PC-3 (cell line): ENCODE data around the gene ENPP5. TPM values are rescaled to one million over a fixed set of nuclear protein-coding genes. Genes with fewer than 3 reads are reported as not detected.

Experiments
- ATAC-seq: fragments of 200-7000 bp; cut with Tn5 transposase; 2 replicates; pipeline ENCODE4 v1.9.1; 2020; ENCODE audit warnings: mild to moderate bottlenecking, moderate library complexity
- BruUV-seq: library from RNA; stranded (reverse); fragments of 400-500 nt; replicated peaks from 2 replicates; lab custom pipeline; 2021; lab: Mats Ljungman, UMichigan
- CTCF ChIA-PET: fragments of 300-600 bp; sonication (Branson Sonifier 250); formaldehyde crosslinking; loops from one replicate; lab custom pipeline; 2022; ENCODE audit warnings: antibody characterized with exemption; lab: Charles Lee
- POLR2A ChIA-PET: fragments of 300-600 bp; sonication (Branson Sonifier 250); formaldehyde crosslinking; loops from one replicate; lab custom pipeline; 2022; ENCODE audit warnings: antibody characterized with exemption; ENCODE audit not compliant: unreplicated experiment; lab: Charles Lee
- DNase-seq: peaks from one replicate; pipeline ENCODE4 v3.0.0-alpha.2; 2015
- H2AFZ ChIP-seq: fragments of 300-600 bp; sonication (generic); 2 replicates; pipeline ENCODE4 v1.6.0; 2016; ENCODE audit warnings: antibody characterized with exemption, low read length
- H3F3A ChIP-seq: fragments of 300-600 bp; sonication (generic); one replicate; pipeline ENCODE4 v1.6.0; 2017; ENCODE audit warnings: antibody characterized with exemption, low read length, control low read depth, mild to moderate bottlenecking; ENCODE audit not compliant: unreplicated experiment
- H3K27ac ChIP-seq: fragments of 300-600 bp; sonication (generic); 2 replicates; pipeline ENCODE4 v1.5.1; 2016; ENCODE audit warnings: mild to moderate bottlenecking, low read length
- H3K27me3 ChIP-seq: fragments of 300-600 bp; sonication (generic); 2 replicates; pipeline ENCODE4 v1.6.1; 2016; ENCODE audit warnings: low read length, mixed read lengths
- H3K36me3 ChIP-seq: fragments of 300-600 bp; sonication (generic); 2 replicates; pipeline ENCODE4 v1.6.1; 2016; ENCODE audit warnings: low read depth, mixed run types, low read length, mixed read lengths
- H3K4me1 ChIP-seq: fragments of 300-600 bp; sonication (generic); 2 replicates; pipeline ENCODE4 v1.5.1; 2016; ENCODE audit warnings: low read length; ENCODE audit not compliant: insufficient read depth
- H3K4me2 ChIP-seq: fragments of 300-600 bp; sonication (generic); 2 replicates; pipeline ENCODE4 v1.6.0; 2016; ENCODE audit warnings: low read length
- H3K4me3 ChIP-seq: fragments of 300-600 bp; sonication (generic); 2 replicates; pipeline ENCODE4 v1.5.1; 2016; ENCODE audit warnings: mild to moderate bottlenecking, low read length, mixed read lengths
- H3K79me2 ChIP-seq: fragments of 300-600 bp; sonication (generic); 2 replicates; pipeline ENCODE4 v1.6.1; 2017; ENCODE audit warnings: low read length, mixed read lengths
- H3K9ac ChIP-seq: fragments of 300-600 bp; sonication (generic); 2 replicates; pipeline ENCODE4 v1.6.0; 2016; ENCODE audit warnings: mild to moderate bottlenecking, low read length
- H3K9me2 ChIP-seq: fragments of 300-600 bp; sonication (generic); replicated peaks from 2 replicates; pipeline ENCODE4 v1.6.1; 2016; ENCODE audit warnings: mixed run types, low read length, mixed read lengths
- H3K9me3 ChIP-seq: fragments of 300-600 bp; sonication (generic); 2 replicates; pipeline ENCODE4 v1.6.1; 2016; ENCODE audit warnings: low read length, mixed read lengths
- H4K20me1 ChIP-seq: fragments of 300-600 bp; sonication (generic); 2 replicates; pipeline ENCODE4 v1.6.1; 2016; ENCODE audit warnings: low read length, mixed read lengths
- EZH2 ChIP-seq: fragments of 300-600 bp; sonication (generic); IDR thresholded peaks from one replicate; pipeline ENCODE4 v1.6.1; 2017; ENCODE audit warnings: antibody characterized with exemption, mild to moderate bottlenecking, low read length; ENCODE audit not compliant: unreplicated experiment
- EZH2phosphoT487 ChIP-seq: fragments of 300-600 bp; sonication (generic); IDR thresholded peaks from 2 replicates; pipeline ENCODE4 v1.6.1; 2018; ENCODE audit warnings: mild to moderate bottlenecking, antibody characterized with exemption, low read length, borderline replicate concordance
- intact Hi-C: fragments of 100-400 bp; cut with micrococcal nuclease; formaldehyde crosslinking; loops from 2 replicates; pipeline ENCODE4 v1.9.0; 2023
- total RNA-seq: library from RNA; depleted of rRNA; stranded (reverse); fragments of >200 nt; gene quantifications from 2 replicates; pipeline ENCODE4 v1.2.3, GENCODE V29; 2014
- TF ChIP-seq, protein P1 (sequence below): fragments of 300-600 bp; sonication (generic); conservative IDR thresholded peaks from 2 replicates; pipeline ENCODE4 v1.5.1; 2017; ENCODE audit warnings: antibody characterized with exemption, low read depth, mild to moderate bottlenecking, low read length

Gene ENPP5
- total RNA-seq, 1 experiment from 2014 or later, result 0.04 TPM

DNA sequence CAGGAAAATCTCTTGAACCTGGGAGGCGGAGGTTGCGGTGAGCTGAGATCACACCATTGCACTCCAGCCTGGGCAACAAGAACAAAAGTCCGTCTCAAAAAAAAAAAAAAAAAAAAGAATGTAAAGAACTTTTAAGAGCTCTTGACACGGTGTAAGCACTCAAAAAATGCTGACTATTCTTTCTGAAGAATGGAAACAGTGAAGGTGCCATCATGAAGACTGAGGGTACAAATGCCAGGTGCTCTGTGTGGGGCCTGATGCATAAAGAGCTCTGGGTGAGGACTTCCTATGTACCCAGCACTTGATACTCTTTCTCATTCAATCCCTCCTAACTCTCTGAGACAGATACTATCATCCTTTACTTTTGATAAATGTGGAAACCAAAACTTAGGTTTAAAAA, 45.0 kb upstream of the ENPP5 start:
- H3K36me3 ChIP-seq, result no peaks in the 10 kb centered on the region
- no peaks in the 10 kb centered on the region for H3K9me3 ChIP-seq
- no peak for TF ChIP-seq EZH2
- no peak for TF ChIP-seq EZH2phosphoT487
- TF ChIP-seq, protein P1, sequence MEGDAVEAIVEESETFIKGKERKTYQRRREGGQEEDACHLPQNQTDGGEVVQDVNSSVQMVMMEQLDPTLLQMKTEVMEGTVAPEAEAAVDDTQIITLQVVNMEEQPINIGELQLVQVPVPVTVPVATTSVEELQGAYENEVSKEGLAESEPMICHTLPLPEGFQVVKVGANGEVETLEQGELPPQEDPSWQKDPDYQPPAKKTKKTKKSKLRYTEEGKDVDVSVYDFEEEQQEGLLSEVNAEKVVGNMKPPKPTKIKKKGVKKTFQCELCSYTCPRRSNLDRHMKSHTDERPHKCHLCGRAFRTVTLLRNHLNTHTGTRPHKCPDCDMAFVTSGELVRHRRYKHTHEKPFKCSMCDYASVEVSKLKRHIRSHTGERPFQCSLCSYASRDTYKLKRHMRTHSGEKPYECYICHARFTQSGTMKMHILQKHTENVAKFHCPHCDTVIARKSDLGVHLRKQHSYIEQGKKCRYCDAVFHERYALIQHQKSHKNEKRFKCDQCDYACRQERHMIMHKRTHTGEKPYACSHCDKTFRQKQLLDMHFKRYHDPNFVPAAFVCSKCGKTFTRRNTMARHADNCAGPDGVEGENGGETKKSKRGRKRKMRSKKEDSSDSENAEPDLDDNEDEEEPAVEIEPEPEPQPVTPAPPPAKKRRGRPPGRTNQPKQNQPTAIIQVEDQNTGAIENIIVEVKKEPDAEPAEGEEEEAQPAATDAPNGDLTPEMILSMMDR, result no peak
- ChIA-PET POLR2A (no interaction called here), CTCF (no interaction called here)
- DNase-seq (no peak), ATAC-seq (no peak)
- H3F3A ChIP-seq, result no peaks in the 10 kb centered on the region
- H3K4me3 ChIP-seq, result no peak overlapping the region
- no peak overlapping the region for H3K9ac ChIP-seq
- no peaks in the 10 kb centered on the region for H4K20me1 ChIP-seq
- peaks cover 53% of the 10 kb centered on the region for H3K27me3 ChIP-seq
- H3K4me2 ChIP-seq, result no peak overlapping the region
- intact Hi-C loops, result no loop called here
- H3K4me1 ChIP-seq, result no peaks in the 10 kb centered on the region
- no peaks in the 10 kb centered on the region for H3K9me2 ChIP-seq
- no TSS peak for BruUV-seq
- no peak overlapping the region for H3K27ac ChIP-seq
- no peak overlapping the region for H2AFZ ChIP-seq
- no peaks in the 10 kb centered on the region for H3K79me2 ChIP-seq

GRCh38 chr6:46215213-46215612, 44.4 kb upstream of the ENPP5 start:
- no peak overlapping the region for H3K27ac ChIP-seq
- intact Hi-C loops, result no loop called here
- BruUV-seq, result no TSS peak
- H3K4me1 ChIP-seq, result no peaks in the 10 kb centered on the region
- H3K9me3 ChIP-seq, result no peaks in the 10 kb centered on the region
- no peak overlapping the region for H3K9ac ChIP-seq
- ChIA-PET CTCF (no interaction called here), POLR2A (interaction anchor here (0.6 kb wide), 1 partner anchor 356 kb away, joined by 3 read pairs; no protein-coding TSS in a partner anchor)
- H3K4me3 ChIP-seq, result no peak overlapping the region
- no peaks in the 10 kb centered on the region for H3K79me2 ChIP-seq
- H4K20me1 ChIP-seq, result no peaks in the 10 kb centered on the region
- H3K36me3 ChIP-seq, result no peaks in the 10 kb centered on the region
- TF ChIP-seq EZH2 (no peak), EZH2phosphoT487 (no peak)
- TF ChIP-seq, protein P1, result no peak
- DNase-seq, result no peak
- no peak overlapping the region for H2AFZ ChIP-seq
- H3F3A ChIP-seq, result no peaks in the 10 kb centered on the region
- ATAC-seq, result no peak
- H3K4me2 ChIP-seq, result no peak overlapping the region
- H3K9me2 ChIP-seq, result no peaks in the 10 kb centered on the region
- H3K27me3 ChIP-seq, result peaks cover 53% of the 10 kb centered on the region

GRCh38 chr6:46211917-46212316, 41.1 kb upstream of the ENPP5 start:
- no peak overlapping the region for H3K4me2 ChIP-seq
- DNase-seq, result no peak
- BruUV-seq, result no TSS peak
- ChIA-PET POLR2A (no interaction called here), CTCF (no interaction called here)
- TF ChIP-seq EZH2phosphoT487 (no peak), EZH2 (no peak)
- TF ChIP-seq, protein P1, result no peak
- H2AFZ ChIP-seq, result no peak overlapping the region
- no peak for ATAC-seq
- no peaks in the 10 kb centered on the region for H4K20me1 ChIP-seq
- H3K4me1 ChIP-seq, result no peaks in the 10 kb centered on the region
- H3F3A ChIP-seq, result no peaks in the 10 kb centered on the region
- no peak overlapping the region for H3K9ac ChIP-seq
- peaks cover 27% of the 10 kb centered on the region for H3K27me3 ChIP-seq
- H3K4me3 ChIP-seq, result no peak overlapping the region
- no peaks in the 10 kb centered on the region for H3K9me2 ChIP-seq
- H3K36me3 ChIP-seq, result no peaks in the 10 kb centered on the region
- no peak overlapping the region for H3K27ac ChIP-seq
- H3K9me3 ChIP-seq, result no peaks in the 10 kb centered on the region
- intact Hi-C loops, result no loop called here
- H3K79me2 ChIP-seq, result no peaks in the 10 kb centered on the region
